H9 (cell line): ENCODE results near the gene CD80. TPM values are rescaled to one million over a fixed set of nuclear protein-coding genes. Genes with fewer than 3 reads are reported as not detected.

Experiments
- DNase-seq: peaks from one replicate; pipeline ENCODE4 v3.0.0-alpha.2; 2017
- H2AFZ ChIP-seq: one replicate; pipeline ENCODE4 v1.6.1; 2013; ENCODE audit warnings: mild to moderate bottlenecking, low read length, control low read depth, moderate library complexity
- H2AK5ac ChIP-seq: 2 replicates; pipeline ENCODE4 v1.6.1; 2013; ENCODE audit warnings: low read length, control low read depth, mixed read lengths; ENCODE audit not compliant: insufficient read length
- H2BK120ac ChIP-seq: one replicate; pipeline ENCODE4 v1.6.1; 2013; ENCODE audit warnings: low read depth, mild to moderate bottlenecking, low read length, control low read depth, inconsistent platforms; ENCODE audit not compliant: poor library complexity, severe bottlenecking
- H2BK12ac ChIP-seq: 2 replicates; pipeline ENCODE4 v1.6.1; 2013; ENCODE audit warnings: low read length, control low read depth, mixed read lengths, low read depth; ENCODE audit not compliant: insufficient read length
- H2BK15ac ChIP-seq: 2 replicates; pipeline ENCODE4 v1.6.1; 2013; ENCODE audit warnings: low read depth, low read length, control low read depth
- H2BK20ac ChIP-seq: one replicate; pipeline ENCODE4 v1.6.1; 2013; ENCODE audit warnings: low read depth, mild to moderate bottlenecking, low read length, control low read depth, inconsistent platforms; ENCODE audit not compliant: poor library complexity, severe bottlenecking
- H2BK5ac ChIP-seq: 2 replicates; pipeline ENCODE4 v1.6.1; 2013; ENCODE audit warnings: low read length, control low read depth, mixed read lengths; ENCODE audit not compliant: insufficient read length
- H3K14ac ChIP-seq: 2 replicates; pipeline ENCODE4 v1.6.1; 2013; ENCODE audit warnings: low read length, control low read depth; ENCODE audit not compliant: insufficient read depth
- H3K18ac ChIP-seq: 2 replicates; pipeline ENCODE4 v1.6.1; 2013; ENCODE audit warnings: low read depth, mild to moderate bottlenecking, mixed read lengths, low read length, control low read depth; ENCODE audit not compliant: insufficient read length
- H3K23ac ChIP-seq: 2 replicates; pipeline ENCODE4 v1.6.1; 2013; ENCODE audit warnings: low read length, control low read depth, mixed read lengths, low read depth; ENCODE audit not compliant: insufficient read length
- H3K23me2 ChIP-seq: 2 replicates; pipeline ENCODE4 v1.6.1; 2013; ENCODE audit warnings: low read depth, mild to moderate bottlenecking, mixed read lengths, low read length, control low read depth; ENCODE audit not compliant: insufficient read length, poor library complexity, severe bottlenecking
- H3K27ac ChIP-seq: 2 replicates; pipeline ENCODE4 v1.5.1; 2013; ENCODE audit warnings: low read length, control low read depth, mixed read lengths, low read depth; ENCODE audit not compliant: insufficient read length
- H3K27me3 ChIP-seq: 2 replicates; pipeline ENCODE4 v1.6.1; 2013; ENCODE audit warnings: low read length, control low read depth, inconsistent platforms; ENCODE audit not compliant: insufficient read depth
- H3K4ac ChIP-seq: 2 replicates; pipeline ENCODE4 v1.6.1; 2013; ENCODE audit warnings: low read depth, mild to moderate bottlenecking, control low read depth, inconsistent platforms, low read length, moderate library complexity
- H3K4me1 ChIP-seq: 2 replicates; pipeline ENCODE4 v1.6.1; 2013; ENCODE audit warnings: low read length, control low read depth, inconsistent platforms; ENCODE audit not compliant: insufficient read depth
- H3K4me2 ChIP-seq: 2 replicates; pipeline ENCODE4 v1.6.1; 2013; ENCODE audit warnings: low read length, control low read depth, mixed read lengths; ENCODE audit not compliant: insufficient read length, insufficient read depth
- H3K56ac ChIP-seq: 2 replicates; pipeline ENCODE4 v1.6.1; 2013; ENCODE audit warnings: low read depth, mild to moderate bottlenecking, mixed read lengths, low read length, control low read depth; ENCODE audit not compliant: insufficient read length
- H3K79me1 ChIP-seq: 2 replicates; pipeline ENCODE4 v1.6.1; 2013; ENCODE audit warnings: low read depth, mild to moderate bottlenecking, moderate library complexity, low read length, control low read depth, inconsistent platforms; ENCODE audit not compliant: insufficient read depth, poor library complexity, severe bottlenecking
- H3K79me2 ChIP-seq: 2 replicates; pipeline ENCODE4 v1.6.1; 2013; ENCODE audit warnings: low read length, control low read depth, inconsistent platforms; ENCODE audit not compliant: insufficient read depth
- H3K9ac ChIP-seq: 2 replicates; pipeline ENCODE4 v1.6.1; 2013; ENCODE audit warnings: low read length, control low read depth, mixed read lengths; ENCODE audit not compliant: insufficient read length; ENCODE audit errors: extremely low read depth
- H3K9me3 ChIP-seq: one replicate; pipeline ENCODE4 v1.6.1; 2013; ENCODE audit warnings: low read depth, low read length, inconsistent platforms; ENCODE audit not compliant: control insufficient read depth
- H3T11ph ChIP-seq: one replicate; pipeline ENCODE4 v1.6.1; 2013; ENCODE audit warnings: mild to moderate bottlenecking, low read length, control low read depth, inconsistent platforms
- H4K20me1 ChIP-seq: one replicate; pipeline ENCODE4 v1.6.1; 2013; ENCODE audit not compliant: control insufficient read depth, insufficient read length, insufficient read depth
- H4K5ac ChIP-seq: 2 replicates; pipeline ENCODE4 v1.6.1; 2013; ENCODE audit warnings: low read depth, mild to moderate bottlenecking, mixed read lengths, low read length, control low read depth; ENCODE audit not compliant: insufficient read length
- H4K8ac ChIP-seq: replicated peaks from 2 replicates; pipeline ENCODE4 v1.6.1; 2013; ENCODE audit warnings: low read length, control low read depth, mixed read lengths, low read depth; ENCODE audit not compliant: insufficient read length
- H4K91ac ChIP-seq: 2 replicates; pipeline ENCODE4 v1.6.1; 2013; ENCODE audit warnings: low read depth, mild to moderate bottlenecking, moderate library complexity, mixed read lengths, low read length, control low read depth; ENCODE audit not compliant: insufficient read length
- H3K27ac Mint-ChIP-seq, 3 experiments: 2 replicates in 2 of 3; 3 replicates in 1 of 3; pipeline ENCODE4 v1.8.0; 2020 to 2021; ENCODE audit warnings: mixed read lengths in 3 of 3, mild to moderate bottlenecking in 1 of 3, moderate library complexity in 1 of 3
- H3K27me3 Mint-ChIP-seq: 2 replicates; pipeline ENCODE4 v1.8.0; 2021; ENCODE audit warnings: low read depth, mild to moderate bottlenecking, moderate library complexity, mixed read lengths
- H3K36me3 Mint-ChIP-seq, 3 experiments: 2 replicates in 2 of 3; 3 replicates in 1 of 3; pipeline ENCODE4 v1.8.0; 2020 to 2021; ENCODE audit warnings: low read depth in 3 of 3, mixed read lengths in 3 of 3; ENCODE audit not compliant: insufficient read depth in 1 of 3
- H3K4me1 Mint-ChIP-seq, 2 experiments: 2 replicates each; pipeline ENCODE4 v1.8.0; 2020; ENCODE audit warnings: mixed read lengths in 2 of 2
- H3K4me3 Mint-ChIP-seq, 2 experiments: 2 replicates in 1 of 2; 3 replicates in 1 of 2; pipeline ENCODE4 v1.8.0; 2020 to 2021; ENCODE audit warnings: mild to moderate bottlenecking in 2 of 2, mixed read lengths in 2 of 2, moderate library complexity in 1 of 2
- H3K9me3 Mint-ChIP-seq, 2 experiments: 2 replicates in 1 of 2; 3 replicates in 1 of 2; pipeline ENCODE4 v1.8.0; 2020; ENCODE audit warnings: mild to moderate bottlenecking in 2 of 2, mixed read lengths in 2 of 2, moderate library complexity in 1 of 2
- WGBS: extraction: QIAGEN DNeasy Blood & Tissue Kit; methylation state at CpG from one replicate; pipeline ENCODE4 v1.1.7; 2013; ENCODE audit warnings: missing lambda C conversion rate, low lambda C conversion rate, mixed read lengths; ENCODE audit not compliant: insufficient read length; ENCODE audit errors: extremely low coverage; 5-methylcytosine and 5-hydroxymethylcytosine counted together
- total RNA-seq: library from RNA; stranded (reverse); gene quantifications from 2 replicates; pipeline ENCODE4 v1.2.1, GENCODE V29; 2021
- TF ChIP-seq, protein P1 (sequence below): fragments of 200-600 bp; sonication (generic); conservative IDR thresholded peaks from 3 replicates; pipeline ENCODE4 v1.8.0; 2021; ENCODE audit warnings: antibody characterized with exemption, mild to moderate bottlenecking

The CD80 gene
- total RNA-seq, 1 experiment from 2014 or later: not detected

DNA sequence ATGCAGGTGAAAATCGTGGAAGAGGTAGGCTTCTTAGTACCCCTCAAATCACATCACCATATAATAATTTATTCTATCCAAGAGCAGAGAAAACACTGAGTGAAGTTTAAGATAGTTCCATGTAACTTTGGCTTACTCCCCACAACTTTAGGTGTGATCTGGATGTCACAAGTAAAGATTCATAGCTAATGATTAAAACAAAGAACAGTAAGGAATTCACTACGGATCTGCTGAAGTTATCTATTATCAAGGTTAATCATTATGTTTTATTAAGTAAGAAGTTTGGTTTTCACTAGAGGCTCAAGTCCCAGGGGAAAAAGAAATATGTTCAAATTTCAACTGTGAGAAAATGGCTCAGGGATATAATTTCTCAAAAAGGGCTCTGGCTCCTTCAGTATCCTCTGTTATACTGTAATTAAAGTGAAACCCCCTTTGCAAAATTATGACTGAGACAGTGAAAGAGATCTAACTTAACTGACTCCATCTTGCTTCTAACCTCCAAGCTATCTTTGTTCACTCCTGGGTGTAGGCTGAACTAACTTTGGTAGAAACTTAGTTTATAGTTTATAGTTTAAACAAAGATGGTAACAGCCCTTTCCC, 17.1 kb downstream of the CD80 start:
- Mint-ChIP-seq H3K4me3 (no peak overlapping the region), H3K36me3 (no peaks in the 10 kb centered on the region)
- TF ChIP-seq, protein P1, sequence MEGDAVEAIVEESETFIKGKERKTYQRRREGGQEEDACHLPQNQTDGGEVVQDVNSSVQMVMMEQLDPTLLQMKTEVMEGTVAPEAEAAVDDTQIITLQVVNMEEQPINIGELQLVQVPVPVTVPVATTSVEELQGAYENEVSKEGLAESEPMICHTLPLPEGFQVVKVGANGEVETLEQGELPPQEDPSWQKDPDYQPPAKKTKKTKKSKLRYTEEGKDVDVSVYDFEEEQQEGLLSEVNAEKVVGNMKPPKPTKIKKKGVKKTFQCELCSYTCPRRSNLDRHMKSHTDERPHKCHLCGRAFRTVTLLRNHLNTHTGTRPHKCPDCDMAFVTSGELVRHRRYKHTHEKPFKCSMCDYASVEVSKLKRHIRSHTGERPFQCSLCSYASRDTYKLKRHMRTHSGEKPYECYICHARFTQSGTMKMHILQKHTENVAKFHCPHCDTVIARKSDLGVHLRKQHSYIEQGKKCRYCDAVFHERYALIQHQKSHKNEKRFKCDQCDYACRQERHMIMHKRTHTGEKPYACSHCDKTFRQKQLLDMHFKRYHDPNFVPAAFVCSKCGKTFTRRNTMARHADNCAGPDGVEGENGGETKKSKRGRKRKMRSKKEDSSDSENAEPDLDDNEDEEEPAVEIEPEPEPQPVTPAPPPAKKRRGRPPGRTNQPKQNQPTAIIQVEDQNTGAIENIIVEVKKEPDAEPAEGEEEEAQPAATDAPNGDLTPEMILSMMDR: no peak

More for the DNA sequence above, 17.1 kb downstream of the CD80 start:
- H4K5ac ChIP-seq: no peak overlapping the region
- no peak overlapping the region for H4K91ac ChIP-seq
- no peaks in the 10 kb centered on the region for H3K9me3 ChIP-seq
- H2BK120ac ChIP-seq: no peak overlapping the region
- no peaks in the 10 kb centered on the region for H3K79me1 ChIP-seq
- no peak overlapping the region for H2BK15ac ChIP-seq
- no peak for DNase-seq
- no peaks in the 10 kb centered on the region for H3K27me3 ChIP-seq
- H3K18ac ChIP-seq: no peak overlapping the region
- WGBS: no CpG with 5 or more reads among the region's 2 CpGs
- no peaks in the 10 kb centered on the region for H3K27me3 Mint-ChIP-seq
- no peaks in the 10 kb centered on the region for H3K79me2 ChIP-seq
- H3K27ac ChIP-seq: no peak overlapping the region
- no peak overlapping the region for H3K56ac ChIP-seq
- H2AK5ac ChIP-seq: no peak overlapping the region
- no peak overlapping the region for H3K4me2 ChIP-seq
- no peak overlapping the region for H3K27ac Mint-ChIP-seq
- no peak overlapping the region for H3K9ac ChIP-seq
- H3T11ph ChIP-seq: no peak overlapping the region
- H2BK5ac ChIP-seq: no peak overlapping the region
- H3K4me1 ChIP-seq: no peaks in the 10 kb centered on the region
- H3K4me1 Mint-ChIP-seq: no peaks in the 10 kb centered on the region
- no peaks in the 10 kb centered on the region for H3K9me3 Mint-ChIP-seq
- no peak overlapping the region for H2BK12ac ChIP-seq
- no peaks in the 10 kb centered on the region for H3K23me2 ChIP-seq
- H4K20me1 ChIP-seq: no peaks in the 10 kb centered on the region
- no peak overlapping the region for H2BK20ac ChIP-seq
- no peak overlapping the region for H3K14ac ChIP-seq
- H3K23ac ChIP-seq: no peak overlapping the region
- H4K8ac ChIP-seq: no peak overlapping the region
- H3K4ac ChIP-seq: no peak overlapping the region
- H2AFZ ChIP-seq: no peak overlapping the region
